Nephron (organoid): ENCODE measurements around the gene OR5B21.

ENCODE experiments used
- H3K27ac Mint-ChIP-seq, 3 experiments: 2 replicates each; pipeline ENCODE4 v1.8.0; 2020; ENCODE audit warnings: mixed read lengths in 3 of 3, mild to moderate bottlenecking in 2 of 3, moderate library complexity in 1 of 3
- H3K27me3 Mint-ChIP-seq: 2 replicates; pipeline ENCODE4 v1.8.0; 2021; ENCODE audit warnings: low read depth, mild to moderate bottlenecking, moderate library complexity, mixed read lengths
- H3K36me3 Mint-ChIP-seq: 2 replicates; pipeline ENCODE4 v1.8.0; 2020; ENCODE audit warnings: low read depth, mixed read lengths
- H3K4me1 Mint-ChIP-seq: 2 replicates; pipeline ENCODE4 v1.8.0; 2020; ENCODE audit warnings: mixed read lengths
- H3K4me3 Mint-ChIP-seq, 3 experiments: 2 replicates each; pipeline ENCODE4 v1.8.0; 2020; ENCODE audit warnings: mild to moderate bottlenecking in 3 of 3, mixed read lengths in 3 of 3, moderate library complexity in 2 of 3
- H3K9me3 Mint-ChIP-seq: 2 replicates; pipeline ENCODE4 v1.8.0; 2020; ENCODE audit warnings: mixed read lengths
- TF ChIP-seq, protein P1 (sequence below), 3 experiments: fragments of 200-600 bp; sonication (generic); IDR thresholded peaks; one replicate each; pipeline ENCODE4 v1.5.0; 2021; ENCODE audit warnings: antibody characterized with exemption in 3 of 3; ENCODE audit not compliant: unreplicated experiment in 3 of 3

OR5B21 gene

DNA sequence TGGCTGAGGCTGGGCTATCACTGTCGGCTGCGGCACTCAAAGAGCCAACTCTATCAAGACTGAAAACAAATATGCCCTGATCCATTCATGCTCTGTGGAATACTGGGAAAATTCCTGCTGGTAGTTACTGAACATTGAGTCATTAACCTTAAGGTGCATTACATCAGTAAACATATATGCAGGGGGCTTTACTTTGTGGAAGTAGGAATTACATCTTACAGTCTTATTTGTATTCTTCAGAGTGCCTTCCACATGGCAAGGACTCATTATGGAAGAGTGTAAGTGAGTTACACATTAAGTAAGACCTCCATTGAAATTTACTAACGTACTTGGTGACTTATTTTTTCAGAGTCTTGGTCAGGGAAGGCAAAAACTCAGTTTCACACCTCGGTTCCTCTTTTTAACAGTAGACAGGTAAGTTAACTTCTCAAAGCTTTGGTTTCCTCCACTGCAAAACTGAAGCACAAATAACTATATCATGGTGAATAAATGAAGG is 4.5 kb downstream of the OR5B21 start:
- TF ChIP-seq, protein P1, sequence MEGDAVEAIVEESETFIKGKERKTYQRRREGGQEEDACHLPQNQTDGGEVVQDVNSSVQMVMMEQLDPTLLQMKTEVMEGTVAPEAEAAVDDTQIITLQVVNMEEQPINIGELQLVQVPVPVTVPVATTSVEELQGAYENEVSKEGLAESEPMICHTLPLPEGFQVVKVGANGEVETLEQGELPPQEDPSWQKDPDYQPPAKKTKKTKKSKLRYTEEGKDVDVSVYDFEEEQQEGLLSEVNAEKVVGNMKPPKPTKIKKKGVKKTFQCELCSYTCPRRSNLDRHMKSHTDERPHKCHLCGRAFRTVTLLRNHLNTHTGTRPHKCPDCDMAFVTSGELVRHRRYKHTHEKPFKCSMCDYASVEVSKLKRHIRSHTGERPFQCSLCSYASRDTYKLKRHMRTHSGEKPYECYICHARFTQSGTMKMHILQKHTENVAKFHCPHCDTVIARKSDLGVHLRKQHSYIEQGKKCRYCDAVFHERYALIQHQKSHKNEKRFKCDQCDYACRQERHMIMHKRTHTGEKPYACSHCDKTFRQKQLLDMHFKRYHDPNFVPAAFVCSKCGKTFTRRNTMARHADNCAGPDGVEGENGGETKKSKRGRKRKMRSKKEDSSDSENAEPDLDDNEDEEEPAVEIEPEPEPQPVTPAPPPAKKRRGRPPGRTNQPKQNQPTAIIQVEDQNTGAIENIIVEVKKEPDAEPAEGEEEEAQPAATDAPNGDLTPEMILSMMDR (IDR thresholded peaks at IDR 0.05; ENCODE audit: unreplicated experiment in 3 of 3), result no peak
- Mint-ChIP-seq H3K36me3 (no peaks in the 10 kb centered on the region), H3K27ac (peak overlapping the region; percentile 49 to 92 (median 84)), H3K9me3 (no peaks in the 10 kb centered on the region), H3K27me3 (peaks cover 5% of the 10 kb centered on the region), H3K4me3 (no peak overlapping the region), H3K4me1 (no peaks in the 10 kb centered on the region)

DNA sequence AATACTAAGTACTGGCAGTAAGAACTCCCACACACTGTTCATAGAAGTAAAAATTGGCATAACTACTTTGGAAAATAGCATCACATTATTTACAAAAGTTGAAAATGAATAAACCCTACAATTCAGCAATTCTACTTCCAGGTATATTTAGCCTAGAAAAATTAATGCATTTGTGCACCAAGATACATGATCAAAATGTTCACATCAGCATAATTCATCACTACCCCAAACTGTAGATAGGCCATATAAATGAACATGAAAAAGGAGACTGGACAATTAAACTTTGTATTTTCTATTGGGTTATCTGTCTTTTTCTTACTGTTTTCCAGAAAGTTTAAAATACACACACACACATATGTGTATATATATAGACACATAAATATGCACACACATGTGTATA is 5.9 kb downstream of the OR5B21 start:
- Mint-ChIP-seq H3K9me3 (no peaks in the 10 kb centered on the region), H3K27me3 (peaks cover 5% of the 10 kb centered on the region), H3K27ac (no peak overlapping the region), H3K4me3 (no peak overlapping the region), H3K4me1 (no peaks in the 10 kb centered on the region), H3K36me3 (no peaks in the 10 kb centered on the region)
- TF ChIP-seq, protein P1 (IDR thresholded peaks at IDR 0.05; ENCODE audit: unreplicated experiment in 3 of 3), result no peak

GRCh38 chr11:58498464-58498863 is 9.4 kb downstream of the OR5B21 start:
- Mint-ChIP-seq H3K36me3 (no peaks in the 10 kb centered on the region), H3K9me3 (no peaks in the 10 kb centered on the region), H3K27me3 (peaks cover 4% of the 10 kb centered on the region), H3K27ac (no peak overlapping the region), H3K4me3 (no peak overlapping the region), H3K4me1 (peaks cover 6% of the 10 kb centered on the region)
- TF ChIP-seq, protein P1 (IDR thresholded peaks at IDR 0.05; ENCODE audit: unreplicated experiment in 3 of 3), result no peak

DNA sequence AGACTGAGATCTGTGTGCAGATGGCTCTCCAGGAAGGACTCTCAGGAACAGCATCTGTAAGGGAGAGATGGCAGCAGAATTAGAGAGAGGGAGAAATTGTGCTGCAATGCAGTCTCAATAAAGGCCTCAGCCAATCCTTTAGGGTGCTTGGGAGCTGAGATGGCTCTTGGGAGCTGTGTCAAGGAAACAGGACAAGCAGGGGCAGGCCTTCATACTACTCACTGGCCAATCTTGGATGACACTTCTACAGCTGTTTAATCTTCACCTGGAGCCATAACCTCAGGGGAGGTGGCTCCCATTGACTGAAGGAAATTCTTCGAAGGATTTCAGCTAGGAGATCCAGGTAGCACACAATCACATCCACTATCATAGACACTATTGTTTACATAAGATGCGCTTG is 10.0 kb downstream of the OR5B21 start:
- H3K4me1 Mint-ChIP-seq, result peaks cover 6% of the 10 kb centered on the region
- H3K27ac Mint-ChIP-seq, result no peak overlapping the region

GRCh38 chr11:58495906-58496305 is 12.0 kb downstream of the OR5B21 start:
- TF ChIP-seq, protein P1 (IDR thresholded peaks at IDR 0.05; ENCODE audit: unreplicated experiment in 3 of 3), result no peak
- Mint-ChIP-seq H3K9me3 (no peaks in the 10 kb centered on the region), H3K4me1 (peaks cover 6% of the 10 kb centered on the region), H3K27ac (no peak overlapping the region), H3K36me3 (no peaks in the 10 kb centered on the region), H3K27me3 (peaks cover 4% of the 10 kb centered on the region), H3K4me3 (no peak overlapping the region)

More for the DNA sequence above, 10.0 kb downstream of the OR5B21 start:
- no peak overlapping the region for H3K4me3 Mint-ChIP-seq
- H3K36me3 Mint-ChIP-seq, result no peaks in the 10 kb centered on the region
- no peaks in the 10 kb centered on the region for H3K9me3 Mint-ChIP-seq
- peaks cover 4% of the 10 kb centered on the region for H3K27me3 Mint-ChIP-seq
- TF ChIP-seq, protein P1 (IDR thresholded peaks at IDR 0.05; ENCODE audit: unreplicated experiment in 3 of 3), result no peak

DNA sequence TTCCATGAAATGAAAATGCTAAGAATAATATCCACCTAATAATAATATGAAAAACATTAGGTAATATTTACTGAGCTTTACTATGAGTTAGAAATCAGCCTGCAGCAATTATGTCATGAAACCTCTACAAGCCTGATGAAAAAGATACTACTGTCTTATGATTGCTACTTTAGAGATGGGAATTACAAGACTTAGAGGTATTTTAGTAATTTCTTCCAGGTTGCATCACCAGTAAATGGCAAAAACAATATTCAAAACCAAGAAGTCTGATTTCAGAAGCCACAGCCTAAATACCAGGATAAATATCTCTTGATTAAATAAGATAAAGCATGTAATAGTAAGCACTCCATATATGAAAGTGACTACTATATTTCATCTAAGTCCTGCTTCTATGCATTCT is 13.8 kb downstream of the OR5B21 start:
- Mint-ChIP-seq H3K36me3 (no peaks in the 10 kb centered on the region), H3K9me3 (no peaks in the 10 kb centered on the region), H3K4me3 (no peak overlapping the region), H3K27me3 (peaks cover 4% of the 10 kb centered on the region), H3K27ac (no peak overlapping the region), H3K4me1 (peaks cover 6% of the 10 kb centered on the region)
- TF ChIP-seq, protein P1 (IDR thresholded peaks at IDR 0.05; ENCODE audit: unreplicated experiment in 3 of 3), result no peak
